HG02870 (cell line): ENCODE data around the gene CRYBG3.
"Not testable (repeated sequence)": the region's sequence is repeated elsewhere in the genome, so short reads cannot be mapped to it uniquely, and the experiment has no call there.

ENCODE experiments used
- ATAC-seq: cut with Tn5 transposase; IDR thresholded peaks from one replicate; pipeline ENCODE4 v1.9.1; 2021; ENCODE audit warnings: mild to moderate bottlenecking, moderate library complexity; ENCODE audit not compliant: unreplicated experiment

The CRYBG3 gene

DNA sequence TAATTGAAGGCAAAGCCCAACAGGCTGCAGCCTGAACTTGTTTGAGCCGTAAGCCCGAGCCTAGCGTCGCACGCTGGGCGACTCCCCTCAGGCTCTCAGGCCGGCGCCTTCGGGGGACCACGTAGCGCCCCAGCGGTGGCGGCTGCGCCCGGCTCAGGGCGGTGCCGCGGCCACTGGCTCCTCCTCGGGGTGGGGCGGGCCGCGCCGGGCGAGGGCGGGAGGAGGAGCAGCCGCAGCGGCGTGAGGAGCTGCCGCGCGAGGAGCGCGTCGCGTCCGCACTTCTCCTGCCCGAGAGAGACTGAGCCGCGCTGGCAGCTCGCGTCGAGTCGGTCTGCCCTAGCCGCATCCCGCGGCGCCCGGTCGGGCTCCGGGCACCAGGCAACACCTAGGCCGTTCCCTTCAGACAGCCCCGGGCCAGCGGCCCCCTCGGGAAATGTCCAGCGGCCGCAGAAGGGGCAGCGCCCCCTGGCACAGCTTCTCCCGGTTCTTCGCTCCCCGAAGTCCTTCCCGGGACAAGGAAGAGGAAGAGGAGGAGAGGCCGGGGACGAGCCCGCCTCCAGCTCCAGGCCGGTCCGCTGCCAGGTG, at the start of gene CRYBG3:
Gene CRYBG3 (plus strand): TSS at position 238 of the 585 bp plus-strand sequence. CDS start 196 bp downstream, at position 434.
- ATAC-seq = peak; percentile 95

DNA sequence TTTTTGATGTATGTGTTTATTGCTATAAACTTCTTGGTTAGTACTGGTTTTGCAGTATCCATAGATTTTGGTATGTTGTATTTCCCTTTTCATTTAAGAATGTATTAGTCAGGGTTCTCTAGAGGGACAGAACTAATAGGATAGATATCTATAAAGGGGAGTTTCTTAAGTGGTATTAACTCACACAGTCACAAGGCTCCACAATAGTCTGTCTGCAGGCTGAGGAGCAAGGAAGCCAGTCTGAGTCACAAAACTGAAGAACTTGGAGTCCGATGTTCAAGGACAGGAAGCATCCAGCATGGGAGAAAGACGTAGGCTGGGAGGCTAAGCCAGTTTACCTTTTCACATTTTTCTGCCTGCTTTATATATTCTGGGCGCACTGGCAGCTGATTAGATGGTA, 48.9 kb upstream of the CRYBG3 start:
- ATAC-seq = no peak

DNA sequence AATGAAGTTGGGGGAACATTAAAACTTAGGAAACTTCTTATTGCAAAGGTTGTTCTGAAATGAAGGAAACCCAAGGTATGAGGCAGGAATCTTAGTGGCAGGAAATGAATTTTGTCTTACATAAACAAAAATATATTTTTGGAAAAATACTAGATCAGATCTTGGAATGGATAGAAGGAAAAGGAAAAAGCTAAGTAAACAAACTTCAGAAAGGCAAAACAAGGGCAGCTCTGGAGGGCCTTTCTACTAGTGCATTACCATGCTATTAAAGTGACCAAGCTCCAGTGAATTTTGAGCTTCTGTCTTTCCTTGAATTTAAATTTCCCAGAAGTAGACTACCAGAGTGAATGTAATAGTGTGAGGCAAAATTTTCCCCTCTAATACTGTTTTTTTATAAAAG, 43.7 kb upstream of the CRYBG3 start:
- no peak for ATAC-seq

DNA sequence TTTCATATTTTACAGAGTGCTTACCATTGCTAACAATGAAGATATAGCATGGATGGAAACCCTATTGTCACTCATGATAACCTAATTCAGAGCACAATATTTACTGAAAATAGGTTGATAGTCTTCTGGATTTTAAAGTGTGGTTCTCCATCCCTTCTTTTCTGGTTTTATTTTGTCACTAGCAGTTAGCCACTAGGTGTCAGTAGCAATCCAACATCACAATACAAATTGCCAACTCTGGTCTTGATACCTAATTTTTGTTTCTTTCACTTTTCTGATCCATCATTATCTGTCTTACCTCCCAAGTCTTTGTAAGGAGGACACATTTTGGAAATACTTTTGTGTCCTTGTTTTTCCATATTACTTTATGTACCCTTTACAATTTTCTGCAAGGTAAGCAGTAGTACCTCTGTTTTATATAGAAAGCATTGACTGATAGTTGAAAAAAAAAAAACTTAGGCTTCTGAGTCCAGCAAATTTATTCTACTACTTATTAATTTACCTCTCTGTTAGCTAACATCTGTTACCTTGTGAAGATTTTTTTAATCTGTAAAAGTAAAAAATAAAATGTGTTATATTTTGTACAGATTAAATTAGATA, 28.3 kb upstream of the CRYBG3 start:
- peak; percentile 61 for ATAC-seq

DNA sequence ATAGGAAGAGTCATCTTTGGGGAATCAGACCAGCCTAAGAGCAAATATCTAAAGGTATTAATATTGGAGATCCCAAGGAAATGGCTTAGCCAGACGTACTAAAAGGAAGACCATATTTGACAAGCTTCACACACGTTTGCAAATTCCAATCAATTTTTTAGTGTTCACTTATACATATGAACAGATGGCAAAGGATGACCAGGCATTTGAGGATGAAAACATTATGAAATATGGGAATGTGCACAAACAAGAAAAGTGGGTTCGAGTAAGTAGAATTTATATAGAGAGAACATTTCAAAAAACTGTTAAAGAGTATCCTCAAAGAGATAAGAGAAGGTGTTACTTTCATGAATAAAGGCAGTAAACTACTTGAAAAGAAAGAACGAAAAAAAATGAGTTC, 25.9 kb upstream of the CRYBG3 start:
- no peak for ATAC-seq

DNA sequence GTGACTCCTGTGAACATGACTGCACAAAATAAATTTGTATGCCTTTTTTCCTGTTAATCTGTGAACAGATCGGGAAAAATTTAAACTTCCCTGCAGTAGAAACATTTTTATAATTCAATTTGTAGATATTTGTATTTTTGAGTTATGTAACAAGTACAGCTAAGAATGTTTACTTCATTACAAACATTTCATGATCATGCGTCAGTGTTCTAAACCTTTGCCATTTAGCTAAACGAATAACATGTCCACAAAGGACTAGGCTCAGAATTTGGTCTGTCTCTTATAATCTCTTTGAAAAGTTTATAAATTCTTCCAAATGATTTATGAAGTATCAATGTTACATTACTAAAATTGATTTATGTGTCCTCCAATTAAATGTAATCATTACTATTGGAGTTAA, 17.3 kb upstream of the CRYBG3 start:
- no peak for ATAC-seq

DNA sequence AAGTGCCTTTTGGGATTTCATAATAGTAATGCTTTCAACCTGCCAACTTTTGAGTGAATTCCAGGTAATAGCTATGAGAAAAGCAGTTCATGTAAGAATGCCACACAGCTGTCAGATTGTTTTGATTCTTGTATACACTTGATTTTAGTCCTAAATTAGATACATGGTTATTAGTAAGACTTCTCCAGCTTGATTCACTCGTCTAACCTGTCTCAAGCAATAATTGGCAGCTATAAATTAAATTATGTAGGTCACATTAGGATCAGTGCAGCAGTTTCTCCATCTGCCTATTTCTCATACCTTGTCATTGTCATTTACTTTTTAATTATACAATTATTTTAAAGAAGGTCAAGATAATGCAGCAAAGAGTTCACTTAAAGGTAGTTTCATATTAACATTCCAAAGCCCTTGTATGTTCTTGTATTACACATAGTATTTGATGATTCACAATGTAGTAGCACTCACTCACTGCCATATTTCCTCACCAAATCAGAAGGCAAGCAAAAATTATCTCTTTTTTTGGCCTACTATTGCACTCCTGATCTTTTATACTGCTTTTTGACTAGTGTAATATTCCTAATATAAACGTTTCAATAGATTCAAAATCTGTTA, 10.9 kb upstream of the CRYBG3 start:
- no peak for ATAC-seq

DNA sequence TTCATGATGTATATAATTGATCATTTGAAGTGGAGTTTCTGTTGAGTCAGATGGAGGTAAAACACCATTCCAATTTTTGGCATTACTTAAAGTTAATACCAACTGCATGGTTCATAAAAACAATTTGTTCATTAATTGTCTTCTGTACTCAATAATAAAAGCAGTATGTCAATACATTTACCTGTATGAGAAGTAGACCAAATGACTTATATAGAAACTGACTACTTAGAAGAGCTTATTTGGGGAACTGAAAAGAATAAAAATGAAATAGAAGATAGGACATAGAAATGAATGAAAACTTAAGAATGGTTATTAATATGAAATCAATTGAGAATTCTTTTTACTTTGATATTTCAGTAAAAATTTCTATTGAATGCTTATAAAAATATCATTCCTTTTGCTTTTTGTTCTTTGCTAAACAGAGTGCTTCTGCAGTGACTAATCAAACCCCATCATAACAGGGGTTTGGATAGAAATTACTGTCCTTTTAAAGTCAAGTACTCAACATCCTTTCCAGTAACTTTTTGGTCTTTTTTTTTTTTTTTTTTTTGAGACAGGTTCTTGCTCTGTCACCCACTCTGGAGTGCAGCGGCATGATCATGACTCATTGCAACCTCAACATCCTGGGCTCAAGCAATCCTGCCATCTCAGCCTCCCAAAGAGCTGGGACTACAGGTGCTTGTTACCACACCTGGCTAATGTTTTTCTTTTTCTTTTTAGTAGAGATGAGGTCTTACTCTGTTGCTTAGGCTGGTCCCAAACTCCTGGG, 6.5 kb upstream of the CRYBG3 start:
- peak; percentile 62 for ATAC-seq

DNA sequence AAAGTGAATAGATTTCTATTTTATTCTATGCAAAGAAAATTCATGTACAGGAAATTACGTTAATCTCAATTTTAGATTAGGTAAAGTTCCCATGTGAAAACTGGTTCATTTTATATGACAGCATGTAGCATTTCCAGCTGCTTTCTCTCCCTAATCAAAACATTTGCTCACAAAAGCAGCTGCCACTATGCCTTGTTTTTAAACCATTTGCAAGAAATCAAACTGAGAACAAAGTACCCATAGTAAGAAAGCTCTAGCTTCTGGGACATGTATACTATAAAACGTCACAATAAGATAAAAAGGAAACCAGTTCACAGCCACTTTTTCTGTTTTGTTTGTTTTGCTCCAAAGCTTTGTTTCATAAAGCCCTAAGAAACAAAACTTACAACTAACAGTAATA, 5.0 kb upstream of the CRYBG3 start:
- no peak for ATAC-seq

DNA sequence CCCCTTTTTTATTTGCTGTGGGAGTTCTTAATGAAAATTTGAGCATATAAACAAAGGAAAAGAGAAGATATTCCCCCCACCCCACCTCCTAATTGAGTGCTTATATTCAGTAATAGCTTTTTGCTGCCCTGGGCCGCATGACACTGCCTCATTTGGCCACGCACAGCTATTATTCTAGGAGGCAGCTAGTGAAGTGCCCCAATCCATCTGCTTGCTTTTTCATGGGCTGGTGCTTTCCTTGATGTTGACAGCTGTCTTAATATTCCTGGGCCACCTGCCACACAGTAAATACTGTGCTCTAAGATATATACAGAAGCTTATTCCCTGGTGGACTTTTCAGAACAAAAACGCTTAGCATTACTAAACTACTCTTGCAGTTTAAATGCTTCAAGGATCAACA, 3.8 kb upstream of the CRYBG3 start:
- ATAC-seq = no peak

DNA sequence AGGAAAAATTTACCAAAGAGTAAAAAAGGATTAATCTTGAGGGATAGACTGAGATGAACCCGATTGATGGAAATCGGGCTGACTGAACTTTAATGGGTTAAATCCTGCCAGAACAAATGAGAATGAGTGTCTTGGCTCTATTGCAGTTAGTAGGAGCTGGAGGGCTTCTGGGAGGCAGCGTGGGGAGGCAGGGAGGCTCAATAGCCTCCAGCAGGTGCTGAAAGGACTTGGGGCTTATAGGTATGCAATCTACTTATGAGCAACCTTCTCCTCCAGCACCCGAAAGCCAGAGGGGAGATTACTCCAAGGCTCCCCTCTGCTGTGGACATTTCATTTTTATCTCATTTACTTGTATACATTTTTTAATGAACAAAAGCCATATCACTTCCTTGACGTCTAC, 1.0 kb upstream of the CRYBG3 start:
- ATAC-seq = no peak

DNA sequence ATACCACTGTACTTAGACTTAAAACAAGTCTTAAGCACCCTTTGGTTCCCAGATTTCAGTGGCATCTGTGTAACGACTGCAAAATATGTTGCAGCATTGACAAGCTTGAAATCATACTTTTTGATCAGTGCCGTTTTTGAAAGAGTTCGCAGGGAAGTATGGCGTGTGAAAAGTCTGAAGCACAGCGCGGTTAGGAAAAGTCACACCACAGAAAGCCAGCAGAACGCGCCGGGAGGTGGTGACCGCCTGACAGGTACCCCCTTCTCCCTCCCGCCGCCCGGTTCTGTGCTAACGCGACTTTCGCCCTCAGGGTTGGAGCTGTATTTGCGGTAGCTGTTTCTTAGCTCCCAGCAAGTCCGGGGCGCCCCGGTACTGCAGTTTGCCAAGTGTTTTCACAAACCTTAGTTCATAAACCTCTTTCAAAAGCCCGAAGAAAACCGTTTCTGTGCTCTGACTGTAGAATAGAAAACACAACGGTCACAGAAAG, 481 bp upstream of the CRYBG3 start:
- peak; percentile 42 for ATAC-seq

DNA sequence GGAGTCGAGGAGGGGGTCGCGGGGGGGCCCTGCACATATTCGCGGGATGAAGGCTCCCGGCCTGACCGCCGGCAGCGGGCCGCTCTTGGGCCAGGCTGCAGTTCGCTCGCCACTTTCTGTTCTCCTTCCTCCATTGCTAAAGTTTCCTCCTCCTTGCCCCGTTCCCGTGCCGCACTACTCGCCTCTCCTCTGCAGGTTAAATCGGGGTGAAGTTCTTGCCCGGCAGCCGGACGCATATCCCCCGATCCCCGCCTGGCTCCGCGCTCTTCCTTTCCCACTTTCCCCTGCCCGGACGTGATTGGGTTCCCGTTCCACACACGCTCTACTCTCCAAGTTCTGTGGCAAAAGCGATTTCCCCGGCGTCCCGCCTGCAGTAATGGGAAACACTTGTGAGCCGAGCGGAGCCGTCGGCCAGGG, 556 bp downstream of the CRYBG3 start:
- peak; percentile 30 for ATAC-seq

DNA sequence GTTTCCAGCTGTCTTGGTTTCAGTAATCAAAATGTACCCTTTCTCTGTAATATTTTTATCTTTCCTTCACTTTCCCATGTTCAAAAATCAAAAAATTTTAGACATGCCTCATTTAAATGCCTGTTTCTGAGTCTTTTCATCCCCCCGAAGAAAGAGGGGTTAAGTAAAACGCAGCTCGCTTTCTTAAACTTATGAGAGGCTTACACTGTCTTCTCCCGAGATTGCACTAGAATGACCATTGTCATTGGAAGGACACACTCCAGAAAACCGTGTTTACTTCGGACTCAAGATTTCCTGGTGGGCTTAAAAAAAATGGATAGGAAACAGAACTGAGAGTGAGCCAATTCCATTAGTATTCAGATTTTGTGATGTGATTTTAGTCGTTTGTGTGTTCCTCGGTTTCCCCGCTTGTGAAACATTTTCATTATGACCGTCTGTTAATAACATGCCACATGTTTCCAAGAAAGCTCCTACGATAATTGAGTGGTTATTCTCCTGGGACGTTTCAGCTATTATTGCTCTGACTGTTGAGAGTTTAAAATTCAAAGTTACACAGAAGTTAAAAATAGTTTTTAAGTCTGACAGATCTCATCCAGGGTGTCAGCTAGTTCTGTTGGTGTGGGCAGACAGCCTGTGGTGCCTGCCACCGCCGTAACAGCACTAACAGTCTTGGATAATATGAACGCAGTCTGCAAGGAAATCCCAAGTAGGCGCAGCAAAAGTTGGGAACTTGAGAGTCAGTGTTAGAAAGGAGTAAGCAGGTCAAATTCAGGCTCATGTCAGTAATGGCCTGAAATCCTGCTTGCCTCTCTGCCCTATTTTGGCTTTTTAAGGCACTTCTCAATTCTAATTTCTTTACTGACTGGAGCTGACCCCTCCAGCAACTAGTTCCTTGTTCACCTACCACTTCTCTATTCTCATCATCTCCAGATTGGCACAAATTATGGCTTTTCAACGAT, 1.5 kb downstream of the CRYBG3 start:
- no peak for ATAC-seq

DNA sequence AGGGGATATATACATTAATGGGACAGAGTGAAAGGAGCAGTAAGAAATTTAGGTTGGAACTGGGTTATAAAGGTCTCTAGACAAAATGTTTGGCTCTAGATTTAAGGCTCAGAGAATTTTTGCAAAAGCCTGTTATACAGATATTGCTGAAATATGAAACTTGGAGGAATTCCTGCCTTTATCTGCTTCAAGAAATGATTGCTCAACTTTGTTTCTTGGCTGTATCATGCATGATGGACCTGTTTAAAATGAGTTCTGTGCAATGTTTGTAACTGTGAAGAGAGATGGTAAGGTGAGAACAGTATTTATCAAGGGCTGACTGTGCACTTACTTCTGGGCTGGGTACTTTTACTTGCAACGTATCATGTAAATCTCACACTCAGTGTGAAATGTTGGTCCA, 3.3 kb downstream of the CRYBG3 start:
- no peak for ATAC-seq

DNA sequence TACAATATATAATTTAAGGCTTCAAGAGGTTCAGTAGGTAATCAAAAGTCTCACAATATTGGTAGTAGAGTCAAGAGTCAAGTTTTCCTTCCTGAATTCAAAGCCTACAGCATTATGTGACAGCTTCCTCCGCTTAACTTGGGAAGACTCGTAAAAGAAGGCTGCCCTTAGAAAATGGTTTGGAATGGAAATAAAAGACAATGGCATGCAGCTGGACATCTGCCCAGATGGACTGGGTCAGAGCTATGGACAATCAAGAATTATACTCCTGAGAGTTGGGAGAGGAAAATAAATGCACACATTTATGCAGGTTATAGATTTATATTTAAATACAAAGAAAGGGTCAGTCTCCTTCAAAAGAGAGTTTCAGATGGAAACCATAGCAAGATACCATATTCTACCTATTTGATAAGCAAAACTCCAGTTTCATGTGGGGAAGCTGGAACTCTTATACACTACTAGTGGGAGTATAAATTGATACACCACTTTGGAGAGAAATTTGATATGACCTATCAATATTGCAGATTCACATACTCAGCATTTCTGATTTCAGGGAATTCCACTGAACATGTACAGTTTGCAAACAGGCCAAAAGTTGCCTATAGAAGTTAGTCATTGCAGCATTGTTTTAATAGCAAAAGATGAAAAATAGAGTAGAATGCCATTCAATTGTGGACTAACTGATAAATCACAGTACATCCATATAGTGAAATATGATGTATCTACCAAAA, 6.1 kb downstream of the CRYBG3 start:
- ATAC-seq = no peak

DNA sequence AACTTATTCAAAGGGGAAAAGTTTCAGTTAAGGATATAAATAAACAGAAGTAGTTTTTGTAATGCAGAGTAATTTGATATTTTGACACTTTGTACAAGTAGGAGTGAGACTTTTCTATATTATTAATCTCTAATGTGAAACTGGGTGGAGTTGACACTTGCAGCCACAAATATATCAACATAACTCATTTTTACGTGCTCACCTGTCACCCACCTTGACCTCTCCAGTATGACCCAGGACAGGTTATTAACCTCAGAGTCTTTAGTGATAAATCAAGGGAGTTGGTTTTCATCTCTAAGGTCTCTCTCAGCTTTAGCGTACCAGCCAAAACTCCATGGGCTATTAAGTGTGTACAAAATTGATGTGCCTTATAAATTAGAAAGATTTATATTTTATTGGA, 7.4 kb downstream of the CRYBG3 start:
- ATAC-seq = no peak

DNA sequence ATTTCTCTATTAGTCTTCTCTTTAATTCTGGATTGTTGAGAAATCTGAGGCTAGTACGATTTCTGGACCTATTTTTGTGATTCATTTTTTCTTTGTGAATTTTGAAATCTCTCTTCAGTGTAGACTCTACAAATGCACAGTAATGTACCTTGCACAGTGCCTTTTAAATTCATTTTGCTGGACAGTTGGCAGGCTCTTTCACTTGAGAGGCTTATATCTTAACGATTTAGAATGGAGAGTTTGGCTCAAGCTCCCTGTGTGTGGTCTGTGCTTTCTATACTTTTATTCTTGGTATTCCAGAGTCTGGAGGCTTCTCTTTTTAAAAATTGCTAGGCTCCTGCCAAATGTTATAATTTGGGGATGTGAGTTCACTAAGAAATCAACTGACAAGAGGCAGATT, 8.8 kb downstream of the CRYBG3 start:
- ATAC-seq = no peak

DNA sequence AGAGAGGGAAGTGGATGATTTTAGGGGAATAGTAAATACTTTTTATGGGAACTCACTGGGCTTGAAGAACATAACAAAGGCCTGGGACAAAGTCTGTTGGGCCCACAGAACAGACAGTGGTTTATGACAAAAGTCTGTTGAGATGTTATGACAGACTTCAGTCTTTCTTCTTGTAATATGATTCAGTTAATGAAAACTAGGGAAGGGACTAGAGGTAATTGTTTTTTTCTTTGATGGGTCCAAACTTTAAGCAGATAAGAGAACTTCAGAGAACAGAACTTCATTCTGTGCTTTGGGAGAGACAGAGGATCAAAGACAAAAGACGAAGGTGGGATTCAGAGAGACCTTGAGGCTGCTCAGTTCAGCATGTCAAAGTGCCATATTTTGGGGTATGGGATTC, 9.3 kb downstream of the CRYBG3 start:
- no peak for ATAC-seq

DNA sequence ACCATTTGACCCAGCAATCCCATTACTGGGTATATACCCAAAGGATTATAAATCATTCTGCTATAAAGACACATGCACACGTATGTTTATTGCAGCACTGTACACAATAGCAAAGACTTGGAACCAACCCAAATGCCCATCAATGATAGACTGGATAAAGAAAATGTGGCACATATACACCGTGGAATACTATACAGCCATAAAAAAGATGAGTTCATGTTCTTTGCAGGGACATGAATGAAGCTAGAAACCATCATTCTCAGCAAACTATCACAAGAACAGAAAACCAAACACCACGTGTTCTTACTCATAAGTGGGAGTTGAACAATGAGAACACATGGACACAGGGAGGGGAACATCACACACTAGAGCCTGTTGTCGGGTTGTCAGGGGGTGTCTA, 11.4 kb downstream of the CRYBG3 start:
- not testable (repeated sequence) for ATAC-seq
